Psoas muscle (tissue), 8 donors: ENCODE measurements around the gene DLG5. TPM values are rescaled to one million over a fixed set of nuclear protein-coding genes. Genes with fewer than 3 reads are reported as not detected.

Experiments
- ATAC-seq, 4 donors: fragments of 200-7000 bp; cut with Tn5 transposase; one replicate each; pipeline ENCODE4 v1.9.1; 2020; ENCODE audit warnings: moderate library complexity in 3 of 4, mild to moderate bottlenecking in 2 of 4
- DNase-seq, 2 donors: peaks; one replicate each; pipeline ENCODE4 v3.0.0-alpha.2; 2020
- H3K27ac ChIP-seq: fragments of 200-600 bp; one replicate; pipeline ENCODE4 v1.8.0; 2022
- H3K27me3 ChIP-seq, 3 donors: fragments of 200-600 bp in 1 of 3; one replicate each; pipeline versions ENCODE4 v1.6.1 to v1.8.0; 2013 to 2022; ENCODE audit warnings: low read length in 2 of 3, mild to moderate bottlenecking in 2 of 3, moderate library complexity in 1 of 3; ENCODE audit not compliant: insufficient read depth in 3 of 3
- H3K36me3 ChIP-seq, 2 donors: fragments of 200-600 bp in 1 of 2; one replicate each; pipeline versions ENCODE4 v1.6.1 to v1.8.0; 2013 to 2022; ENCODE audit warnings: low read depth in 1 of 2, mild to moderate bottlenecking in 1 of 2, moderate library complexity in 1 of 2; ENCODE audit not compliant: insufficient read depth in 1 of 2
- H3K4me1 ChIP-seq: fragments of 200-600 bp; one replicate; pipeline ENCODE4 v1.8.0; 2022
- H3K4me3 ChIP-seq: fragments of 200-600 bp; one replicate; pipeline ENCODE4 v1.8.0; 2022; ENCODE audit warnings: mild to moderate bottlenecking
- H3K9me3 ChIP-seq: fragments of 200-600 bp; one replicate; pipeline ENCODE4 v1.8.0; 2022
- WGBS, 3 donors: extraction: QIAGEN DNeasy Blood & Tissue Kit; methylation state at CpG; one replicate each; pipeline versions ENCODE4 v1.1.6 to v1.1.7; 2013; 5-methylcytosine and 5-hydroxymethylcytosine counted together
- intact Hi-C, 2 donors: fragments of 100-400 bp; cut with DNase I; formaldehyde crosslinking; loops; one replicate each; pipeline versions ENCODE4 v1.11.0 to v1.14.2; 2022
- polyA plus RNA-seq, 3 donors: library from polyadenylated mRNA; stranded (reverse); fragments of 200-250 nt; gene quantifications; one replicate each; pipeline ENCODE4 v1.2.3, GENCODE V29; 2013
- total RNA-seq, 4 donors: library from RNA; stranded (reverse); fragmentation: NEBNext Ultra II Directional in 2 of 4; extraction: Animal tissue kit (Norgen Biotek cat#: 25700) in 2 of 4; gene quantifications; one replicate each; pipeline versions ENCODE4 v1.2.1 to v1.2.4, GENCODE V29; 2021 to 2023
- TF ChIP-seq, protein P1 (sequence below): fragments of 200-600 bp; IDR thresholded peaks from one replicate; pipeline ENCODE4 v1.8.0; 2022; ENCODE audit warnings: antibody characterized with exemption
- donor health status: healthy with polysubstance abuse.
- donor health status: DM: no; HTN: no; CAD: no; lungs with moderate emphysema.
- donor health status: Bipolar disorder and iron deficiency.
- donor health status: healthy.
- donor health status: DM: yes; HTN: yes; CAD: no.
- donor health status: DM: no; HTN: no; CAD: no.
- donor health status: DM: no; HTN: no; CAD: no.
- donor health status: DM: yes; HTN: yes; CAD: no.

DLG5 gene
- total and polyA plus RNA-seq, 7 donors, result 10.2 to 62.9 (median 36.9) TPM

DNA sequence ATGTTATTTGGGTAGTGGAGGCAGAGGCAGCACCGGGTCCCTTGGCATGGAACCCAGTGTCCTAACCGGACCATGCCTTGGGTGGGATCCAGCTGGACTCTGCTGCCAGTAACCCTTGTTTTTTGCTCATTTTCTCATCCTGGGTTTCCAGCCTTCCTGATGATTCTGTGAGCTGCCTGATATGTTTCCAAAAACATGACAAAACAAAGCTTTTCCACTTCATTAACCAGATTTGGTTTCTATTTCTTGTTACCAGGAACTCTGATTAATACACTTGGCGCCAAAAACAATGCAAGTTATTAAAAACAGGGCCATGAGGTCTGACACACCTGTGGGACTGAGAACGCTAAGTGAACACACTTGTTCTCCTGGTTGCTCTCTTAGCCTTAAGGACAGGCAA, 32.8 kb upstream of the DLG5 start:
- H3K9me3 ChIP-seq, result no peaks in the 10 kb centered on the region
- no peak for DNase-seq
- TF ChIP-seq, protein P1, sequence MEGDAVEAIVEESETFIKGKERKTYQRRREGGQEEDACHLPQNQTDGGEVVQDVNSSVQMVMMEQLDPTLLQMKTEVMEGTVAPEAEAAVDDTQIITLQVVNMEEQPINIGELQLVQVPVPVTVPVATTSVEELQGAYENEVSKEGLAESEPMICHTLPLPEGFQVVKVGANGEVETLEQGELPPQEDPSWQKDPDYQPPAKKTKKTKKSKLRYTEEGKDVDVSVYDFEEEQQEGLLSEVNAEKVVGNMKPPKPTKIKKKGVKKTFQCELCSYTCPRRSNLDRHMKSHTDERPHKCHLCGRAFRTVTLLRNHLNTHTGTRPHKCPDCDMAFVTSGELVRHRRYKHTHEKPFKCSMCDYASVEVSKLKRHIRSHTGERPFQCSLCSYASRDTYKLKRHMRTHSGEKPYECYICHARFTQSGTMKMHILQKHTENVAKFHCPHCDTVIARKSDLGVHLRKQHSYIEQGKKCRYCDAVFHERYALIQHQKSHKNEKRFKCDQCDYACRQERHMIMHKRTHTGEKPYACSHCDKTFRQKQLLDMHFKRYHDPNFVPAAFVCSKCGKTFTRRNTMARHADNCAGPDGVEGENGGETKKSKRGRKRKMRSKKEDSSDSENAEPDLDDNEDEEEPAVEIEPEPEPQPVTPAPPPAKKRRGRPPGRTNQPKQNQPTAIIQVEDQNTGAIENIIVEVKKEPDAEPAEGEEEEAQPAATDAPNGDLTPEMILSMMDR, result no peak
- intact Hi-C loops, result no loop called here
- no peaks in the 10 kb centered on the region for H3K4me1 ChIP-seq
- no peaks in the 10 kb centered on the region for H3K36me3 ChIP-seq
- 36 to 45% (median 38%) methylated on average over 4 of the region's 4 CpGs for WGBS, 3 donors
- H3K4me3 ChIP-seq, result no peak overlapping the region
- no peak overlapping the region for H3K27ac ChIP-seq
- ATAC-seq, result no peak
- no peaks in the 10 kb centered on the region for H3K27me3 ChIP-seq

DNA sequence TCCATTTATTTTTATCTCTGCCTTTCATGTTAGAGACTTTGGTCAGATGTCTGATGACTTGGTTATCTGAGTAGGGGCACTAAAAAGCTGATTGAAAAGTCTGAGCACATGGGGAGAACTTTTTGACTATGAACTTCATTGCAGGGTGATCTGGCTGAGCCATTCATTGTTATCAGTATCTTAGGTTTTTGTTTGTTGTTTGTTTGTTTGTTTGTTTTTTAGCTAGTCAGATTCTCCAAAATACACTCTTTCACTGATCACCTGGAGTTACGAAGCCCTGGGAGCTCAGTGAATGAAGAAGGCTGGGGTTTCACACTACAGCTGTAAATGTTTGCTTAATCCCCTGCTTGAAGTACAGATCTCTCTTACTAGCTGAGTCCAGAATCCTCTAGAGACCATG, 28.6 kb upstream of the DLG5 start:
- DNase-seq, result no peak
- ATAC-seq, result no peak
- Histone ChIP-seq H3K36me3 (no peaks in the 10 kb centered on the region), H3K9me3 (peaks cover 16% of the 10 kb centered on the region), H3K4me1 (no peaks in the 10 kb centered on the region), H3K27me3 (no peaks in the 10 kb centered on the region), H3K27ac (no peak overlapping the region), H3K4me3 (no peak overlapping the region)
- TF ChIP-seq, protein P1, result no peak
- intact Hi-C loops, result no loop called here
- WGBS, 3 donors, result 31 to 68% (median 42%) methylated on average over 1 of the region's 1 CpG

DNA sequence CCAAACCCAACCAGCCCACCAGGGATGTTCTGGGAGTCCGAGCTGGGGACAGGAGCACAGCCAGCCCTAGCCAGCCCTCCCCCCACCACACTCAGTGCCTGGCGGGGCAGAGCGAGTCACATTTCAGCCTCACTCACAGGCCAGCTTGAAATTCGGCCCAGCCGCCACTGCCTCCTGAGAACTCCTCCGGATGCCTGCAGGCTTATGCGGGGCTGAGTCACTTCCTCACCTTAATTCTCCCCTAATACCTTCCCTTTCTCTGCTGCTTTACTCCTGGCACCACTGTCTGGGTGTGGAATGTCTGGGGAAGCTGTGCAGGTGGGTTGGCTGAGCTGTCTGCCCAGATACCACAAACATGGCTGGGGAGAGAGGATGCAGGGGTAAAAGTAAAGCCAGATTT, 22.6 kb upstream of the DLG5 start:
- ATAC-seq, result peak; percentile 99 to 100 (median 99)
- 7 to 11% (median 11%) methylated on average over 7 of the region's 7 CpGs for WGBS, 3 donors

DNA sequence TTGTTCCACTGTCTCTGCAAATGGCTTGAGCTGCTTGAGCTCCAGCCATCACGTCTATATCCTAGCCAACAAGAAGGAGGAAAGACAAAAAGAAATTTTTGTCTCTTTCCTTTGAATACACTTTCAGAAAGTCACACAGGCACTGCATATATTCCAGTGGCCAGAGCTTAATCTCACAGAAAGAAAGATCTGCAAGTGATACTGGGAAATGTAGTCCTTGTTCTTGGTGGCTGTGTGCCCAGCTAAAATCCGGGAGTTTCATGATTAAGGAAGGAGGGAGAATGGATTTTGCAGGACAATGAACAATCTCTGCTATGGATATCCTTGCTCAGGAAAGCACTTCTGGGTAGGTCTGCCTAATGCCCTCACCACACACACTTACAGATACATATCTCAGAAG, 19.5 kb upstream of the DLG5 start:
- intact Hi-C loops, result no loop called here
- WGBS, 3 donors, result 34 to 45% (median 35%) methylated on average over 2 of the region's 2 CpGs
- H3K9me3 ChIP-seq, result peaks cover 1% of the 10 kb centered on the region
- H3K4me1 ChIP-seq, result peaks cover 12% of the 10 kb centered on the region
- TF ChIP-seq, protein P1, result no peak
- no peaks in the 10 kb centered on the region for H3K36me3 ChIP-seq
- H3K27ac ChIP-seq, result no peak overlapping the region
- DNase-seq (no peak), ATAC-seq (no peak)
- H3K27me3 ChIP-seq, result no peaks in the 10 kb centered on the region
- no peak overlapping the region for H3K4me3 ChIP-seq

More for the DNA sequence above, 22.6 kb upstream of the DLG5 start:
- H3K27me3 ChIP-seq, result no peaks in the 10 kb centered on the region
- H3K27ac ChIP-seq, result peak overlapping the region; percentile 73
- intact Hi-C loops, result no loop called here
- TF ChIP-seq, protein P1, result no peak
- peaks cover 3% of the 10 kb centered on the region for H3K4me1 ChIP-seq
- peak; percentile 69 to 86 for DNase-seq
- peaks cover 16% of the 10 kb centered on the region for H3K9me3 ChIP-seq
- no peaks in the 10 kb centered on the region for H3K36me3 ChIP-seq
- no peak overlapping the region for H3K4me3 ChIP-seq

DNA sequence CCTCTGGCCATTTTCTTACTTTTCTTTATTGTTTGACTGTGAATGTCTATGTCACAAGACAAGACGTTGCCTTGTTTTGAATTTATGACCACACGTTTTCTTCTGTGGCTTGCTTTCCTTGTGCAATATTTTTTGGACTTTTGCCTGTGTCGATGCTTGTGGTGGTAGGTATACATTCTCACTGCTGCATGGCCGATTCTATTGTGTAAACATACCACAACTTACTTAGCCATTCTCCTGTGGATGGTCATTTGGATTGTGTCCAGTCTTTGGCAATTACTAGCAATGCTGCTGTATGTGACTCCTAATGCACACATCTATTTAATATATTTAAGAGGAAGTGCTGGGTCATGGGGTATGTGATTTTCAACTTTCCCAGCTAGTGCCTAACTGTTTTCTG, 18.0 kb upstream of the DLG5 start:
- Histone ChIP-seq H3K27ac (no peak overlapping the region), H3K4me3 (no peak overlapping the region), H3K9me3 (no peaks in the 10 kb centered on the region), H3K27me3 (no peaks in the 10 kb centered on the region), H3K4me1 (peaks cover 18% of the 10 kb centered on the region), H3K36me3 (no peaks in the 10 kb centered on the region)
- intact Hi-C loops, result no loop called here
- WGBS, 3 donors, result 68 to 78% (median 69%) methylated on average over 4 of the region's 4 CpGs
- TF ChIP-seq, protein P1, result no peak
- ATAC-seq (no peak), DNase-seq (no peak)
